HT-29 (cell line): ENCODE data around the gene NEGR1. TPM values are rescaled to one million over a fixed set of nuclear protein-coding genes. Genes with fewer than 3 reads are reported as not detected.

Experiments
- DNase-seq: peaks from one replicate; pipeline ENCODE4 v3.0.0-alpha.2; 2015; ENCODE audit warnings: low spot score
- total RNA-seq: library from RNA; depleted of rRNA; stranded (reverse); fragments of >200 nt; shearing (Covaris generic); gene quantifications from 2 replicates; pipeline ENCODE4 v1.2.3, GENCODE V29; 2014

NEGR1 gene
- total RNA-seq, 1 experiment from 2014 or later = not detected

DNA sequence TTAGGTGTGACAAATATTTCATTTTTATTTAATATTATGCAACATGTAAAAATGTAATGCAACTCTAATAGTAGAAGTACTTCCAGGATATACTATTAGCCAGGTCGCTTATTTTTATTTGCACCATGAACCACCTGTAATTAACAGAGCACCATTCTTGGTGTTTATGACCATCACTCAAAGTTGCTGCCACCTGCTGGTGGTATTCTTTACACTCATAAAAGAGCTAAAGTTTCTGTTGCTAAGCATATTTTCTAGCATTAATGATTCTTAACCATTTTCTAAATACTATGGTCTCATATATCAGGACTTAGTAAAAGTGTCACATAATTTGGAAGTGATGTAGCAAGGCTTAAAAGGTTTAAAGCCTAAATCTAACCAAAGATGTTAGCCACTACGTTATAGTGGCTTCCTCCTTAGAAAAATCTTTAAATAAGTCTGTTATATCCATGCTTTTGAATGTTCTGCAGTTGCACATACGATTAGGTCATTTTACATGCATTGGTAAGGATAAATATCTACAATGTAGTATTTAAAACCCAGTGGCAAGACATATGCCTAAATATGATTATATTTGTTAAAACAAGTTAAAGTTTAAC lies 244.5 kb downstream of the NEGR1 start:
- peak; percentile 67 for DNase-seq

DNA sequence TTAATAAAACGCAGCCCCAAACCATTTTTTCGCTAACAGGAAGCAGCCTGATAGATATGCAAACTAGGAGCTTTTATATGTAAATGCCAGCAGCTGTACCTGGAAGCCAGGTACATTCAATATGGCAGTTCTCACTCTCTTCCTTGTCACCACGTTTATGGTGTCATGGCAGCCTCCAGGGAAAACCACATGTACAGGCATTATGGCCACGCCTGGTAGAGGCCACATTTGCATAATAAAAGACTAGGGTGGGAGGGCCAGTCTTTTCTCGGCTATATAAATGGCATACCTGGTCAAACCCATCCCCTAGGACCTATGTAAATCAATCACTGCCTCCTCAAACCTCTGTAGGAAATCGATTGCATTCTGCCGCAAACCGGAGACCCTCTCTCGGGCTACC lies 247.5 kb downstream of the NEGR1 start:
- DNase-seq = no peak

DNA sequence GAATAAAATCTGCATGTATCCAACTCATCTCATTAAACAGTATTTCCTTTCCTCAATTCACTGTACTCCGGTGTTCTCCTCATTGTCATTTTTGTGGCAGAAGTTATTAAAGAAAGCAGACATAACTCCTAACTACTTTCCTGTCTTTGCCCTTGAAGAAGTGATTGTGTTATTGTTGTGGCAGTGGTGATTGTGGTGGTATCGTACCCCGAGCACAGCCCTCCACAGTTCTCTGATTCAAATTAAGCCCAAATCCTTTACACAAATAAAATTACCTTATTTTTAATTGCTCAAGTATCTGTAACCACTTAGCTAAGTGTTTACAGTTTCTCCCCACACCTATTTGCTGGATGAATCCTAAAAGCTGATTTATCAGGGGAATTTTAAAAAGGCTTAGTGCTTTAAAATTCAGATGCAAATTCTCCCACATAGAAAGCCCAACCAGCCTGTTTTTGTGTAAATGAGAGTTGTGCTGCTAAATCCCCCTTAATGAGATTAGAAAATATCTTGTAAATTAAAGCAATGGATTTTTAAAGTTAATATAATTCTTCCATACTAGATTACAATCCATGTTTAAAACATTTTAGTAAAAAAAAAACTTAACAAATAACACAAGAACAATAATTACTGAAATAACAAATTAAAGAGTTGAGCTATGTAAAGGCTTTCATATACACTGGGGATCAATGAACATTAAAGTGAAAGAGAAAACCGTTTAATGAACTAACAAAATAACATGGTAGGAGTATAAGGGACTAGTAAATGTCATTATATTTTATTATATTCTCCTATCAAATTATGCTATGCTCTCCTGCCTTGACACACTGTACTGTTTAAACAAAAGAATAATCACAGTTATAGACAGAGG lies 259.0 kb downstream of the NEGR1 start:
- DNase-seq = no peak

DNA sequence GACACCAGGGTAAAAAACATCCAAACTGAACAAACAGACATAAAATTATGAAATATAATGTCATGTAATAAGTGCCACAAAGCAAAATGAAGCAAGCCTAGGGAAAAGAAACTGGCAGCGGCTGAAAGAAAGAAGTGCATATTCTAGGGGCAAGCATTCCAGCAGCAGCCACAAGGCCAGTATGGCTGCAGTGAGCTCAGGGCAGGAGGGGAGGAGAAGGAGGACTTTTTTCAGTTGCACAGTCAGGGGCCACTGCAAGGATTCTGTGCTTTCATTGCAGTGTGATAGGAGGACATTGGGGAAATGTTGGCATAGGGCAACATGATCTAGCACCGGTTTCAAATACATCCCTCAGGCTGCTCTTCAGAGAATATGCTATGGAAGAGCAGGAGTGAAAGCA lies 263.8 kb downstream of the NEGR1 start:
- DNase-seq = no peak

DNA sequence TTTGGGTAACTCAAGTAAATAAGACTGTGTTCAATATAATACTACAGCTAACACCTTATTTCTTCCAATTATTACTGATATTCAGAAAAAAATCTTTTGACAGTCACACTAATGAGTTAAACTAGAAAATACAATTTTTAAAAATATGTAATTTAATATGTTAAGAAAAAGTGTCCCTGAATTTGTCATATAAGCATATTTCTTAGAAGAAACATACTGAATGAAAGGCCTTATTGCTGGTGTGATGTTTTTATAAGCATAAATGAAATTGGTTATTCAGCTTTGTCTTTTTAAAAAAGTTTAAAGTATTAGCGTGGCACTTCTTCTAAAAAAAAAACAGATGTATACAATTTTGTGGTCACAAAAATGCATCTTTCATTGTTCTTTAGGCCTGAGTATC lies 267.3 kb downstream of the NEGR1 start:
- DNase-seq = no peak

DNA sequence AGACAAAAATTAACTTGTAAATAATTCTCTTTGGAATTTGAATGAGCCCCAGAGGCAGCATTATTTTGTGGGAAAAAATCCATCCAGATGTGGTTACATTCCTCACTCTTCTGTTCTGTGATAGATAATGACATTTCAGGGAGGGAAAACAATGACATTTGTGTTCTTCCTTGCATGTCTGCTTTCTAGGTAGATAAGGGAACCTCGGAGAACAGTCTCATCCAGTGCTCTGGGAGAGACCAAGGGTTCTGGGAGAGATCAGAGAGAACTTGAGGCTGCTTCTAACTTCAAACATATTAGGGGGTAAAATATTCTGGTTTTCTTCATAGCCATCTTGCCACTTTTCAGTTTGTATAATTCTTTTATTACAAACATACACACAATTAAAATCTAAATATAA lies 269.2 kb downstream of the NEGR1 start:
- DNase-seq = no peak

DNA sequence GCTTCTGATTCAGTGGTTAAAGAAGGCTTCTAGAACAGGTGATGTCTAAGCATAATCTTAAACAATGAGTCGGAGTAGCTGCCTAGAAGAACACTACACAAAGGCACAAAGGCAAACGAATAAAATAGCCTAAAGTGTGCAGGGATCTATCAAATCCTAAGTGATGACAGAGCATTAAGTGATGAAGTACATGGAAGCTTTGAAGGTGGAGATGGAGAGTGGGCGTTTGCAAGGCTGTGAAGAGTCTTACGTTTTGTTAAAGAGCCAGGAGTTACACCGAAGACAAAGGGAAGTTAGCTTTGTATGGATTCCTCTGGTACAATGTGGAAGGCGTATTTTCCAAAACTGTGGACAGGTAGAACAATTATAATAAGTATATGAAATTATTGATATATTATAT lies 270.6 kb downstream of the NEGR1 start:
- DNase-seq = no peak

DNA sequence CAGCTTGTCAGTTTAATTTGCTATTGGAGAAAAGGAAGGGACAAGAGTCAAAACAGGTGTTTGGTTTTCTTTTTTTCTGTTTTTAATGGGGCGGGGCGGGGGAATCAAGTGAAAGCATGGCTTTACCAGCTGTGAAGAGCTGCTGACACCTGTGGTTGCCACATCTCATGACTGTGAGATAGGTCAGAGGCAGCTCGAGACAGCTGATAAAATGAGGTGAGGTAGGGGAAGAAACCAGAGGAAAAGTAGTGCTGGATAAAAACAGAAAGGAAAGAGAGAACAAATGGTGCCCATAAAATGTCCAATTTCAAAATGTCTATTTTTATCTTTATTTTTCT lies 272.3 kb downstream of the NEGR1 start:
- DNase-seq = no peak

DNA sequence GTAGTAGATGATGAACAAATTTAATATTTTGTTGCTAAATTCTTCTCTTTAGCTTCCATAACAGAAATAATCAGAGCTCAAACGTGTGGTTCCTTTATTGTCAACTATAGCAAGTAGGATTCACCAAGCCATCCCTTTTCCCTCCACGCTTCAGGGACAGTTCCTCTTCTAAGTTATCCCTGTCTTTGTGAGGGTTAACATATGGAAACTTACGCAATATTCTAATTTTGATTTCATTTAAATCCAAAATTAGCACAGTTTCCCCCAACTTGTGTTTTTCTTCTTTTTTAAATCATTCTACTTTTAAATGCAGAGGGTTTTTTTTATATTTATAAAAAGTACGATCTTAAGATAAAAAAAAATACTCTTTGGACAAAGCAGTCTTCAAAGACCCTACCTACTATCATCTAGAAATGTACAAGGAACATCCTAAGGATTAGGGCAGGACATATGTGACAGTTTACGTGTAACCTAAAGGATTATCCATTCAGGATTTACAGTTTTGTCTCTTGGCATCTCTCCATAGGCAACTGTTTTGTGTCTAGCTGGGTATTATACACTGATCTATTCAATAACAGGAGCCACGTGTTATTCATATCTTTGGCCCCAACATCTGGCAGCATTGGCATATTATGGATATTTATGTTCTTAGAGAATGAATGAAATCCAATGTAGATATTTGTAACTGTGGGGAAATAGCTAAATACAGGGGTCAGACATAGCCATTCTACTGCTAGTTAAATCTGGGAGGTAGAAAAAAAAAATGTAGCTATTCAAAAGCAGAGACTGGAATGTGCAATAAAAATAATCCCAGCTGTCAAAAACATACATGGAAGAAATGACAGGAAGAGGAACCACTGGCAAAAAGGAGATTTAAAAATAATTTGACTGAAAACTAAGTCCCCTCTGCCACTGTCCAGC lies 272.9 kb downstream of the NEGR1 start:
- no peak for DNase-seq

DNA sequence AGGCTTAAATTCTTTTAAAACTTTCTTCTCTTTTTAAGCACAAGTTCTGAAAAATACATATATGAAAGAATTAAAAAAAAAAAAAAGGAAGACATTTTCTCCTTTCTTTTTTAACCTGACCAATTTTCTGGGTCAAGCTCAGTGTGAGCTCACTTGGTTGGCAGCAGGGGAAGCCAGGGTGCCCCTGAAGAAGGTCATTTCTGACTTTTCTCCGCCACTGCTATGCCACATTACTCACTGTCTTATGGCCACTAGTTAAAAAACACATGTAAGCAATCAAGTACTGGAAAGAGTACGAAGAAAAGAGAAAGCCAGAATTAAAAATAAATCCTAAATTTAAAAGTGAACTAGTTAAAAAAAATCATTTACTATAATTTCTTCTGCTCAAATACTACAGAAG lies 275.0 kb downstream of the NEGR1 start:
- DNase-seq = no peak

DNA sequence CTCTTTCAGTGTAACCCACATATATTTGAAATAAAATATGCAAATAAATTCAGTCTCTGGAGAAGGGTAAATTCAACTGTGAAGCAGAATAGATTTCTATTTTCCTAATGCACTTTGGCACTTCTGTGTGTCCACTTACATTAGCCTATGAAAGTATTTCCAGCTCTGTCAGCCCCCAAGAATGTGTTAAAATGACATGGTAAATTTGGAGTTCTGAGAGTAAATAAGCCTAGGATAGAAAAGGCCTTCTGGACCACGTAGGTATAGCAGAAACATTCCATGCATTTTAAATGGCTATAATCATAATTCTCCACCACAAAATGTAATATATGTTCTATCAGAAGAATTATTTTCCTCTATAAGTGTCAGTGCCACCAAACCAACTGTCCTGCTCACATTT lies 276.2 kb downstream of the NEGR1 start:
- DNase-seq = no peak

DNA sequence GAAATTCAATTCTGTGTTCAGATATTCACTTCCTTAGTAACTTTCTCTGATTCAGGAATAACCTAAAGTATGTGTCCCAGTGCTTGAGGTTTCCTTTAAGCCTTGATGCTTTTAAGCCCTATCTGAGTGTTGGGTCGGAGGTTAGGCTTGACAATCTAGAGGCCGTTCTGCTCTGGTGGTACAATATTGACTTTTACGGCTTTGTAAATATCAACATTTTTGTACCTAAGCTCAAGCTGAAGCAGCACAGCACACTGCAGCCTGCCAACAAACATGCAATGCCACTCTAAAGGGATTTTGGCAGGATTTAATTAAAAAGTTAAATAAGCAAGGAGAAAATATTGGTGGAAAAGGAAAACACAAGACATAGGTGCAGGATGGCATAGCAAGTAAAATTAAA lies 279.2 kb downstream of the NEGR1 start:
- no peak for DNase-seq

DNA sequence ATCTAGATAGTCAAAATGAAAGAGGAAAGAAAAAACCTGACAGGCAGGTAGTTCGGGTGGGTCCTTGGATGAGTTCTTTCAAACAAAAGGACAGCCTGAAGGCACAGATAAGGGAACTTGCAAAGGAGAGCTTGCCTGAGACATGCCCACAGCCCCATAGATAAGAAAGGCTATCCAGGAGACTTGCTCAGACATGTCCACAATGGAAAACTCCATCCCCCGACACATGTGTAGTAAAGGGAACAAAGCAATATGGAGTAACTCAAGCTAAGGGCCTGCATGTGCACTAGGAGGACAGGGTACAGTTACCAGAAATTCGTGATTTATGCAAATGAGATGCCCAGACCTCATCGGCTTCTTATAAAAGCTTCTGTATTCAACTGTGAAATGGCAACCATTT lies 281.5 kb downstream of the NEGR1 start:
- DNase-seq = no peak

DNA sequence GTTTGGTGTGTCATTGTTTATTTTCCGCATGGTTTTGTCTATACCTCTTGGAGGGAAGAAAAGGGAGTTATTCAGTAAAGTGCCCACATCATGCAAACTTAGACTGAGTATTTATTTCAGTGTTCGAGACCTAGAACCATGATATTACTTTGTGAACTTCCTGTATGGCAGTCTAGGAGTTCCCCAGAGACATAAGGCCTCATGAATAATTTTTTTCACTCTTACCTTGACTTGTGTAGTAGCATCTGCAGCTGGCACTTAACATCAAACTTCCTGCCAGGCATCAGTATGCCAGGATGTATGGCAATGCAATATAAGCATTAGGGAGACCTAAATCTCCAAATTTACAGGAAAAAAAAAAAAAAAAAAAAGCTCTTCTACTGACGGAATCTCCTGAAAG lies 287.7 kb downstream of the NEGR1 start:
- DNase-seq = no peak

DNA sequence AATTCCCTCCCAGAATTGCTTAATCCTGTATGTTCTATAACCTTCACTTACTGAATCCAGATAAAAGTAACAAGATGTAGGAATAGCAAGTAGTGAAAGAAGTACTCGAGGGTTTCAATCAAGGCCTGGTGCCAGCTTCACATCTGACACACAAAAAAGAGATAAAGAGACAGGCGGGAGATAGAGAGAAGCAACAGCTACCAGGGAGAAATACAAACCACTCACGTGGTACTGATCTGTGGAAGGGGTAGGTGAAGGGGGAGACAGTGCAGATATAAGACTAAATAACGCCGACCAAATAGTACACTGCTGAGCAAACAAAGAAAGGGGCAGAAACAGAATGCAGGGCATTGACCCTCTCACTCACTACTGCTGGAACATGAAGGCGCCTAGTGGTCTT lies 295.2 kb downstream of the NEGR1 start:
- no peak for DNase-seq

DNA sequence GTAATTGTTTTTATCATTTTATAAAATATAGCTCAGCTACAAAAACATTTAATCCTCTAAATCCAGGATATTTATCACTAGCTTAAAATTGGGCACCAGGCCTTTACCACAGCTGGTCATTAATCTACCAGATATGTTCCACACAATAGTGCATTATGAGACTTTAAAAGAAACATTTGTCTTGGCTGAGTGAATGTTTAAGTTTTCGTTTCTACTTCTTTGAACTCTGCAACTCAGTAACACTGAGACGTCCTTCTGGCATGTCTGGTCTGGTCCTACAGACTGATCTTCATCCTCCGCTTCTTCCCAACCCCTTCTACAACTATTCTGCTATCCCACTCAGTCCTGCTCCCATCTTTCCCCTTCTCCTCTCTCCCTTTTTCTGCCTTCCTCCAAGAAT lies 296.2 kb downstream of the NEGR1 start:
- DNase-seq = no peak

DNA sequence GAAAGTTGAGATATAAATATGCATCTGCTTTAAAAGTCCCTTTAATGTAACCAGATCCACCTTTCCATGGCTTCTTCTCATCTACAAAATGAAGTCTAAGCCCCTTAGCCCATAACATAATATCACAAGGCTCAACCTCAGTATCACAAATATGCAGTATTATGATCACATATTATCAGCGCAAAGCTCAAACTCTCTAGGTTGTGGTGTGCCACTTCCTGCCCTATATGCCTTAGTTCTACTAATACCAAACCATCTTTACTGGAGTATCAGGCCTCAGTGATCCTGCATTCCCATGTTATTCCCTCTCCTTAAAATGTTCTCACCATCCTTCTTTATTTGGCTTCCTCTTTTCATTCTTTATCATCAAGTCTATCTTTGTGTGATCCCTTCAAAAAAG lies 301.8 kb downstream of the NEGR1 start:
- no peak for DNase-seq

DNA sequence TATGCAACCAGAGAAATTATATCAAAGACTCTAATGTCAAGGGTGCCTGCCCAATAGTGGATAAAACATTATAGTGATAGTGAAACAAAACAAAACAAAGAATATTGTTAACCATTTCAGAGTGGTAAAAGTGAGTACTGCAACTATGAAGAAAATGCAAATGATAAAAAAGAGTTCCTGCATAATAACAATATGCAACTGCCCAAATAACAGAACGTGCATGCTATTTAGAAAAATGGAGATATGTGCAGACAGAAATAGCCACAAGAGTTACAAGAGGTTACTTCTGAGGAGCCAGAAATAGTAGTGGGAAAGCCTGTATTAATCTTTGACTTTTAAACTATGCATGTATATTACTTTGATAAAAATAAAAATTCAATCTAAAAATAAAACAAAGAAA lies 302.5 kb downstream of the NEGR1 start:
- DNase-seq = no peak

DNA sequence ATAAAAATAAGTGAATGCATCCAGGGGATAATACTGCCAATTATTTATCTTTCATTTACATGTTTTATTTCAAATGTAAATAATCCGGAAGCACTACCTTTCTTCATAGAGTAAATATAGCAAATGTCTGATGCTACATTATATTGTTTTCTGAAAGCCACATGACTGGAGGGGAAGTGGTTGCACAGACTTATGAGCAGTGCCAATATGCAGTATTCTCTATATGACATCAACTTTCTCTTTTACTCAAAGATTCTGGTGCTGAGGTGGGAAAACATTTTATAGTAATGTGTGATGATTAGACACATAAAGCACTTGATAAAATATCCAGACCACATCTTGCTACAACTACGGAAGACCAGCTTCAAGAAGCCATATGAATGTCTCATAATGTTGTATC lies 314.7 kb downstream of the NEGR1 start:
- no peak for DNase-seq

DNA sequence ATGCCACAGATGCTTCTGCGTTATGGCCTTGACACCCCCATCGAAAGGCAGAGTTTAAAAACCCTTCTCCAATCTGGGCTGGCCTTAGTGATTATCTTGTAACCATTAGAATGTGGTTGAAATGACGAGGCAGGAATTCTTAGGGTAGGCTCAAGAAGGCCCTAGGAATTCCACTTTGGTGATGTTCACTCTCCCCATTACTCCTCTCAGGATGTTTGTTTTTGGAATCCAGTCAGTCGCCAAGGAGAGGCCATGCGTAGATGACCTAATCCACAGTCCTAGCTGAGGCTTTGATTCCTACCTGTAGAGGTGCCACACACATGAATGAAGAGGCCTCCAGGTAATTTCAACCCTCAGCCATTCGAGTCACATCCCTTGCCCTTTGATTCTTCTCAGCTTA lies 318.2 kb downstream of the NEGR1 start:
- no peak for DNase-seq

DNA sequence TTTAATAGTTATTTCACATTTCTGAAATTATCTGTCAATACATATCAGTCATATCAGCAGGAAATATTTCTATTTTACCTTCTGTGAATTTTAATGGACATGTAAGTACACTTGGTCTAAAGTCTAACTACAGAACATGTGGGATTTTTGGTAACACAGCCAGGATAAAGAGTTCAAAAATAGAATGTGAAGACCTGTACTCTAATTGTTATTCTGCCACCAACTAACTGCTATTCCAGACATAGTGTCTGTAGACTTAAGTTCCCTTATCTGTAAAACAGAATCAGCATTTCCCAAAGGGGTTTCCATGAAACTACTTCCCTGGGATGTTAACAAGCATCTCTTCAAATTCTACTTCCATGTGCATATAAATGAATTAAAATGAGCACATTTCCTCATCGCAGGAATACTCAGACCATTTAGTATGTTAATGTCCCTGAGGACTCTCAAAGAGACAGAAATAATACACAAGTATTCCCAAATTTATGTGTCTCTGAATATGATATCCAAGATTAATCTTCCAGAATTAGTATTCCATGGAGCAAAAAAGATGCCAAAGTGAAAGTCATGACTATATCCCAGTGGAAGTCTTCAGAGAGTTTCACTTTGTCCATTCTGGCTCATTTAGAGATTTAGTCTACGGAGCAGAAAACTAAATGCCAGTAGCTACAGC lies 325.6 kb downstream of the NEGR1 start:
- no peak for DNase-seq

DNA sequence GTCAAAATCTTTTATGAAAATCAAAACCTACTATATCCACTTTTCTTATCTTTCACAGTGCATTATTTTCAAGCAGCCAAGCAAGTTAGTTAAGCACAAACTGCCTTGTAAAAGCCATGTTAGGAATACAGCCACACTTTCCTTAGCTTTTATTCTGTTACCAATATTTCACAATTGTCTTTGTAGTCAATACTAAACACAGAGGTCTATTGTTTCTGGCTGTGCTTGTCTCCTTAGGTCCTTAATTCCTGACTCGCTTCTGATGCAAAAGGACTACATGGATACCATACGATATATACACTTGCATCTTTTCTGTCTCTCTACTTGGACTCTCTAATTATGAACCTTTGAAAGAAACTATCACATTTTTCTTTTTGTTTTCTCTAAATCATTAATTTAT lies 331.8 kb downstream of the NEGR1 start:
- no peak for DNase-seq
